GM12801 (cell line): ENCODE data around the gene MBD5.

Experiments
- CTCF ChIP-seq: IDR thresholded peaks from one replicate; pipeline ENCODE4 v1.5.1; 2011; ENCODE audit warnings: control low read depth; ENCODE audit not compliant: insufficient read length; ENCODE audit errors: extremely low read depth

MBD5 gene

GRCh38 chr2:148546270-148546669 lies 525.4 kb downstream of the MBD5 start:
- TF ChIP-seq CTCF: no peak

GRCh38 chr2:148548716-148549400 lies 528.0 kb downstream of the MBD5 start:
- no peak for TF ChIP-seq CTCF

GRCh38 chr2:148552675-148553331 lies 531.9 kb downstream of the MBD5 start:
- no peak for TF ChIP-seq CTCF

GRCh38 chr2:148553332-148553887 lies 532.5 kb downstream of the MBD5 start:
- no peak for TF ChIP-seq CTCF

GRCh38 chr2:148554459-148555247 lies 533.8 kb downstream of the MBD5 start:
- TF ChIP-seq CTCF: no peak

- TF ChIP-seq CTCF: no peak
Observed at GRCh38 chr2:148555622-148556294, 534.9 kb downstream of the MBD5 start.

GRCh38 chr2:148557844-148558436 lies 537.0 kb downstream of the MBD5 start:
- no peak for TF ChIP-seq CTCF
